K562 (cell line): ENCODE data around the gene CIAO2A. TPM values are rescaled to one million over a fixed set of nuclear protein-coding genes. Genes with fewer than 3 reads are reported as not detected.

Source experiments
- AFF1 ChIP-seq, 2 experiments: fragments of 450-650 bp; IDR thresholded peaks; 2 replicates each; pipeline ENCODE4 v1.6.1; 2018; ENCODE audit warnings: mild to moderate bottlenecking in 2 of 2, low read depth in 1 of 2; ENCODE audit not compliant: partially characterized antibody in 2 of 2
- GABPB2 ChIP-seq: fragments of 250-450 bp; sonication (Bioruptor Pico); conservative IDR thresholded peaks from 2 replicates; pipeline ENCODE4 v1.5.1; 2021; ENCODE audit warnings: mild to moderate bottlenecking
- ID3 ChIP-seq, 2 experiments: fragments of 250-450 bp in 1 of 2; fragments of 450-650 bp in 1 of 2; sonication (Bioruptor Pico) in 1 of 2; IDR thresholded peaks; 2 replicates each; pipeline versions ENCODE4 v1.6.1 to v1.8.0; 2016 to 2021; ENCODE audit warnings: mild to moderate bottlenecking in 2 of 2, moderate library complexity in 2 of 2, missing compliant biosample characterization in 1 of 2, missing genetic modification characterization in 1 of 2
- KLF6 ChIP-seq: fragments of 250-450 bp; sonication (Bioruptor Pico); IDR thresholded peaks from 2 replicates; pipeline ENCODE4 v1.4.0; 2020; ENCODE audit warnings: mild to moderate bottlenecking, moderate library complexity, borderline replicate concordance
- LCOR ChIP-seq: sonication (generic); formaldehyde crosslinking; IDR thresholded peaks from 2 replicates; pipeline ENCODE4 v1.8.0; 2022; ENCODE audit warnings: mild to moderate bottlenecking, missing genetic modification reagents
- NR0B1 ChIP-seq: fragments of 450-650 bp; IDR thresholded peaks from one replicate; pipeline ENCODE4 v1.6.1; 2018; ENCODE audit warnings: mild to moderate bottlenecking, moderate library complexity; ENCODE audit not compliant: partially characterized antibody
- OTX1 ChIP-seq: fragments of 450-650 bp; formaldehyde crosslinking; IDR thresholded peaks from 2 replicates; pipeline ENCODE4 v1.4.0; 2022; ENCODE audit warnings: mild to moderate bottlenecking
- PATZ1 ChIP-seq: fragments of 250-450 bp; sonication (Bioruptor Pico); IDR thresholded peaks from 2 replicates; pipeline ENCODE4 v1.5.0; 2020; ENCODE audit warnings: mild to moderate bottlenecking, borderline replicate concordance
- SAP30 ChIP-seq: fragments of 200-600 bp; sonication (generic); IDR thresholded peaks from 2 replicates; pipeline ENCODE4 v1.6.1; 2012; ENCODE audit warnings: borderline replicate concordance, low read depth, mild to moderate bottlenecking, moderate library complexity, low read length, control low read depth, inconsistent platforms; ENCODE audit not compliant: insufficient read depth, poor library complexity, severe bottlenecking
- SMARCA4 ChIP-seq: fragments of 450-650 bp; IDR thresholded peaks from 2 replicates; pipeline ENCODE4 v1.6.1; 2016
- U2AF2 ChIP-seq: fragments of 200-400 bp; formaldehyde crosslinking; optimal IDR thresholded peaks from 2 replicates; pipeline ENCODE3; 2017; ENCODE audit warnings: low read depth, mild to moderate bottlenecking, low read length
- ZBTB9 ChIP-seq: fragments of 450-650 bp; formaldehyde crosslinking; IDR thresholded peaks from 2 replicates; pipeline ENCODE4 v1.4.0; 2020; ENCODE audit warnings: mild to moderate bottlenecking, moderate library complexity
- ZNF717 ChIP-seq: fragments of 250-450 bp; sonication (Bioruptor Pico); IDR thresholded peaks from 2 replicates; pipeline ENCODE4 v1.5.0; 2021
- polyA plus RNA-seq, 8 experiments: library from polyadenylated mRNA; depleted of rRNA in 4 of 8; stranded (reverse) in 5 of 8; unstranded in 3 of 8; fragments of >200 nt; fragmentation: Nextera tagmentation in 2 of 8; fragmentation: Illumina TruSeq in 1 of 8; extraction: Ambion mirVana in 2 of 8; extraction: Trizol in 1 of 8; gene quantifications; 2 replicates each; pipeline versions ENCODE4 v1.2.1 to v1.2.3, GENCODE V29; 2011 to 2014; ENCODE audit warnings: inconsistent platforms in 1 of 8, missing spikeins in 1 of 8
- total RNA-seq, 7 experiments: library from RNA; depleted of rRNA in 6 of 7; stranded (reverse); fragments of >200 nt in 6 of 7; fragmentation: Illumina TruSeq in 2 of 7; extraction: Trizol in 2 of 7; gene quantifications; 2 replicates each; pipeline versions ENCODE4 v1.2.1 to v1.2.3, GENCODE V29; 2011 to 2021; ENCODE audit warnings: low replicate concordance in 1 of 7

CIAO2A gene
- total and polyA plus RNA-seq, 9 of the 15 experiments (the other 6 are each of a cell fraction or from before 2014, with no cell fraction given), result 161 to 429 (median 313) TPM

GRCh38 chr15:64046421-64047153 is 47.1 kb downstream of the CIAO2A start, which contains the start of gene DAPK2 (continued):
- no peak for TF ChIP-seq ZBTB9 (CRISPR knock-in tag)
- no peak for TF ChIP-seq SMARCA4
- TF ChIP-seq ZNF717 (CRISPR knock-in tag), result no peak
- TF ChIP-seq AFF1 (IDR thresholded peaks at IDR 0.05; ENCODE audit: low read depth in 1 of 2, partially characterized antibody in 2 of 2), result no peak
- TF ChIP-seq GABPB2 (CRISPR knock-in tag), result no peak
- TF ChIP-seq ID3 (CRISPR knock-in tag; IDR thresholded peaks at IDR 0.05), result no peak
- TF ChIP-seq ID3 (tag; IDR thresholded peaks at IDR 0.05), result no peak
- no peak for TF ChIP-seq SAP30
- no peak for TF ChIP-seq LCOR (CRISPR knock-in tag)
- TF ChIP-seq OTX1, result no peak
- TF ChIP-seq U2AF2, result no peak
- no peak for TF ChIP-seq NR0B1
- no peak for TF ChIP-seq KLF6
- no peak for TF ChIP-seq PATZ1 (CRISPR knock-in tag)
